ENCODE data around the gene ERP27. TPM values are rescaled to one million over a fixed set of nuclear protein-coding genes. Genes with fewer than 3 reads are reported as not detected.

The ERP27 gene
- total RNA-seq, 1 donor from 2014 or later = not detected

- Histone ChIP-seq H3K36me3 (no peaks in the 10 kb centered on the region), H3K27ac (no peak overlapping the region), H3K9me3 (peaks cover 0 to 5% of the 10 kb centered on the region in 2 donors), H3K4me1 (no peaks in the 10 kb centered on the region), H3K4me3 (no peak overlapping the region), H3K27me3 (no peaks in the 10 kb centered on the region)
- DNase-seq (ENCODE audit: low spot score in 2 of 2) = no peak
- TF ChIP-seq CTCF (IDR thresholded peaks at IDR 0.05) = no peak
- intact Hi-C loops (cut with DNase I) = no loop called here
Measured at GRCh38 chr12:14868916-14869506, 69.3 kb downstream of the ERP27 start.

Other genes with a start within 250 kb of the ERP27 start
- gene GUCY2C, start 241.9 kb downstream of the ERP27 start, total RNA-seq = not detected
- gene WBP11, start 135.1 kb downstream of the ERP27 start, total RNA-seq = 6.7 TPM
- not detected for gene C12orf60, start 134.9 kb downstream of the ERP27 start, total RNA-seq
- gene SMCO3, start 124.4 kb downstream of the ERP27 start, total RNA-seq = 2.1 TPM
- 40.4 TPM for gene ART4, start 95.0 kb downstream of the ERP27 start, total RNA-seq
- 3,618 TPM for gene MGP, start 52.7 kb downstream of the ERP27 start, total RNA-seq
- 87.1 TPM for gene ARHGDIB, start 23.1 kb upstream of the ERP27 start, total RNA-seq
- gene PDE6H, start 34.5 kb upstream of the ERP27 start, total RNA-seq = not detected

All from ascending aorta (tissue), 2 donors.